ENCODE measurements around the gene ZNF708. TPM values are rescaled to one million over a fixed set of nuclear protein-coding genes. Genes with fewer than 3 reads are reported as not detected.

ZNF708 gene
- total RNA-seq, 1 experiment from 2014 or later: 34.9 TPM

DNA sequence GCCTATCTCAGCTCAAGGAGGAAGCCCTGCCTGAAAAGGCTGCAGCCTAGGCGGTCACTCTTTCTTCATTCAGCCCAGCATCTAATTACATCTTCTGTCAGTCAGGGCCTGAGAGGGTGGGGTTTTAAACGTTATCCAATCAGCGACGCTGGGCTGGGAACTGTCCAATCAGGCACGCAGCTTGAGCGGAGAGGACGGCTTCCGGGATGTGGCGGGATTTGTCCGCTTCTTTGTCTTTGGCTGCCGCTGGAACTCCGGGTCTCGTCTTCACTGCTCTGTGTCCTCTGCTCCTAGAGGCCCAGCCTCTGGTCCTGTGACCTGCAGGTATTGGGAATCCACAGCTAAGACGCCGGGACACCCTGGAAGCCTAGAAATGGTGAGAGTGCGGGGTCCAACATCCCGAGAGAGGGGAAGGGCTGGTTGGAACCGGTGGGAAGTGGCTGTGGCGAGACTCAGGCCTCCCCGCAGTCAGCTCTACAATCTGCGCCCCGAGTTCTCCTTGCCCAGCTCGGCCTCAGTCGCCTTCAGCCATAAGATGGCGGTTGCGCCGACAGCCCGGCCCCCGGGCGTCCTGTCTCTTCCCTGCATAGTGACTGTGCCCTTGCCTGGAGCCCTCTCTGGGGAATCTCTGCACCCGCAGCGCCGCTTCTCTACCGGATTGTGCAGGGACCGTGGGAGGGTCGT, 29.7 kb upstream of the ZNF708 start, which contains the start of gene ZNF738:
Gene ZNF738, plus strand, starts transcription at position 233 of the 684 bp plus-strand sequence. Its CDS starts 141 bp downstream, at position 374.
- CTCF ChIA-PET: interaction anchor here (0.9 to 1.1 kb wide), 3 partner anchors 73 to 217 kb away, joined by 4 to 5 read pairs (median 4); partner anchors contain the start of gene ZNF431
- peak within 1 kb of the TSS; percentile 100 for H3K27ac Mint-ChIP-seq
- peak; percentile 98 for ATAC-seq
- DNase-seq (ENCODE audit: low spot score): peak; percentile 94
- TF ChIP-seq, protein P1, sequence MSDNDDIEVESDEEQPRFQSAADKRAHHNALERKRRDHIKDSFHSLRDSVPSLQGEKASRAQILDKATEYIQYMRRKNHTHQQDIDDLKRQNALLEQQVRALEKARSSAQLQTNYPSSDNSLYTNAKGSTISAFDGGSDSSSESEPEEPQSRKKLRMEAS (CRISPR knock-in tag; IDR thresholded peaks at IDR 0.05): peak; percentile 42; the same call in 1 of the 2 replicates
- TF ChIP-seq AR (CRISPR knock-in tag; IDR thresholded peaks at IDR 0.05) (peak; percentile 39; the same call in 1 of the 2 replicates), TEAD1 (CRISPR knock-in tag; IDR thresholded peaks at IDR 0.05) (peak; percentile 57; the same call in 1 of the 2 replicates), RORB (CRISPR knock-in tag; IDR thresholded peaks at IDR 0.05) (no peak), ETV6 (CRISPR knock-in tag; IDR thresholded peaks at IDR 0.05) (peak; percentile 80), ATF1 (CRISPR knock-in tag; IDR thresholded peaks at IDR 0.05) (no peak), NFATC4 (CRISPR knock-in tag; IDR thresholded peaks at IDR 0.05) (no peak), FOXP4 (CRISPR knock-in tag; IDR thresholded peaks at IDR 0.05) (peak; percentile 65; the same call in 1 of the 2 replicates), PREB (CRISPR knock-in tag; IDR thresholded peaks at IDR 0.05; ENCODE audit: borderline replicate concordance) (no peak), FOXJ3 (CRISPR knock-in tag; IDR thresholded peaks at IDR 0.05; ENCODE audit: borderline replicate concordance) (no peak), USF1 (CRISPR knock-in tag; IDR thresholded peaks at IDR 0.05) (0 out of 2 replicates have a peak, but pooled peaks have one; percentile 21), FOXK1 (CRISPR knock-in tag; IDR thresholded peaks at IDR 0.05) (no peak), ZNF671 (CRISPR knock-in tag; IDR thresholded peaks at IDR 0.05) (no peak), KAT7 (CRISPR knock-in tag; IDR thresholded peaks at IDR 0.05; ENCODE audit: borderline replicate concordance) (0 out of 2 replicates have a peak, but pooled peaks have one; percentile 29), SP1 (CRISPR knock-in tag; conservative IDR thresholded peaks at IDR 0.05) (peak; percentile 58; the same call in 1 of the 2 replicates), NR1H2 (CRISPR knock-in tag; IDR thresholded peaks at IDR 0.05) (no peak), JAZF1 (CRISPR knock-in tag; IDR thresholded peaks at IDR 0.05) (no peak), NFYB (CRISPR knock-in tag; conservative IDR thresholded peaks at IDR 0.05; ENCODE audit: low read depth) (peak; percentile 90), ZNF219 (CRISPR knock-in tag; IDR thresholded peaks at IDR 0.05; ENCODE audit: borderline replicate concordance) (0 out of 2 replicates have a peak, but pooled peaks have one; percentile 33)
- TF ChIP-seq, protein P2, sequence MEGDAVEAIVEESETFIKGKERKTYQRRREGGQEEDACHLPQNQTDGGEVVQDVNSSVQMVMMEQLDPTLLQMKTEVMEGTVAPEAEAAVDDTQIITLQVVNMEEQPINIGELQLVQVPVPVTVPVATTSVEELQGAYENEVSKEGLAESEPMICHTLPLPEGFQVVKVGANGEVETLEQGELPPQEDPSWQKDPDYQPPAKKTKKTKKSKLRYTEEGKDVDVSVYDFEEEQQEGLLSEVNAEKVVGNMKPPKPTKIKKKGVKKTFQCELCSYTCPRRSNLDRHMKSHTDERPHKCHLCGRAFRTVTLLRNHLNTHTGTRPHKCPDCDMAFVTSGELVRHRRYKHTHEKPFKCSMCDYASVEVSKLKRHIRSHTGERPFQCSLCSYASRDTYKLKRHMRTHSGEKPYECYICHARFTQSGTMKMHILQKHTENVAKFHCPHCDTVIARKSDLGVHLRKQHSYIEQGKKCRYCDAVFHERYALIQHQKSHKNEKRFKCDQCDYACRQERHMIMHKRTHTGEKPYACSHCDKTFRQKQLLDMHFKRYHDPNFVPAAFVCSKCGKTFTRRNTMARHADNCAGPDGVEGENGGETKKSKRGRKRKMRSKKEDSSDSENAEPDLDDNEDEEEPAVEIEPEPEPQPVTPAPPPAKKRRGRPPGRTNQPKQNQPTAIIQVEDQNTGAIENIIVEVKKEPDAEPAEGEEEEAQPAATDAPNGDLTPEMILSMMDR (IDR thresholded peaks at IDR 0.05): no peak
- TF ChIP-seq, protein P3, sequence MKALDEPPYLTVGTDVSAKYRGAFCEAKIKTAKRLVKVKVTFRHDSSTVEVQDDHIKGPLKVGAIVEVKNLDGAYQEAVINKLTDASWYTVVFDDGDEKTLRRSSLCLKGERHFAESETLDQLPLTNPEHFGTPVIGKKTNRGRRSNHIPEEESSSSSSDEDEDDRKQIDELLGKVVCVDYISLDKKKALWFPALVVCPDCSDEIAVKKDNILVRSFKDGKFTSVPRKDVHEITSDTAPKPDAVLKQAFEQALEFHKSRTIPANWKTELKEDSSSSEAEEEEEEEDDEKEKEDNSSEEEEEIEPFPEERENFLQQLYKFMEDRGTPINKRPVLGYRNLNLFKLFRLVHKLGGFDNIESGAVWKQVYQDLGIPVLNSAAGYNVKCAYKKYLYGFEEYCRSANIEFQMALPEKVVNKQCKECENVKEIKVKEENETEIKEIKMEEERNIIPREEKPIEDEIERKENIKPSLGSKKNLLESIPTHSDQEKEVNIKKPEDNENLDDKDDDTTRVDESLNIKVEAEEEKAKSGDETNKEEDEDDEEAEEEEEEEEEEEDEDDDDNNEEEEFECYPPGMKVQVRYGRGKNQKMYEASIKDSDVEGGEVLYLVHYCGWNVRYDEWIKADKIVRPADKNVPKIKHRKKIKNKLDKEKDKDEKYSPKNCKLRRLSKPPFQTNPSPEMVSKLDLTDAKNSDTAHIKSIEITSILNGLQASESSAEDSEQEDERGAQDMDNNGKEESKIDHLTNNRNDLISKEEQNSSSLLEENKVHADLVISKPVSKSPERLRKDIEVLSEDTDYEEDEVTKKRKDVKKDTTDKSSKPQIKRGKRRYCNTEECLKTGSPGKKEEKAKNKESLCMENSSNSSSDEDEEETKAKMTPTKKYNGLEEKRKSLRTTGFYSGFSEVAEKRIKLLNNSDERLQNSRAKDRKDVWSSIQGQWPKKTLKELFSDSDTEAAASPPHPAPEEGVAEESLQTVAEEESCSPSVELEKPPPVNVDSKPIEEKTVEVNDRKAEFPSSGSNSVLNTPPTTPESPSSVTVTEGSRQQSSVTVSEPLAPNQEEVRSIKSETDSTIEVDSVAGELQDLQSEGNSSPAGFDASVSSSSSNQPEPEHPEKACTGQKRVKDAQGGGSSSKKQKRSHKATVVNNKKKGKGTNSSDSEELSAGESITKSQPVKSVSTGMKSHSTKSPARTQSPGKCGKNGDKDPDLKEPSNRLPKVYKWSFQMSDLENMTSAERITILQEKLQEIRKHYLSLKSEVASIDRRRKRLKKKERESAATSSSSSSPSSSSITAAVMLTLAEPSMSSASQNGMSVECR (CRISPR knock-in tag; IDR thresholded peaks at IDR 0.05; ENCODE audit: borderline replicate concordance): 0 out of 2 replicates have a peak, but pooled peaks have one; percentile 73
- peaks cover 14% of the 10 kb centered on the region for H3K4me1 Mint-ChIP-seq
- H3K9me3 Mint-ChIP-seq: no peaks in the 10 kb centered on the region
- POLR2A ChIA-PET: interaction anchor here (1.0 to 3.4 kb wide), 8 partner anchors 31 to 1891 kb away, joined by 3 to 46 read pairs (median 4); partner anchors contain the start of genes ZNF43, ZNF493, ZNF708 and ZNF714
- H3K4me3 Mint-ChIP-seq: peak within 1 kb of the TSS; percentile 100
- peaks cover 34% of the 10 kb centered on the region for H3K36me3 Mint-ChIP-seq
- no peaks in the 10 kb centered on the region for H3K27me3 Mint-ChIP-seq (ENCODE audit: low read depth)

All from WTC11 (cell line).